NK-92 treated with Interleukin-12 subunit alpha and Interleukin-12 subunit beta, amount 100 ng/mL, for 24 hours (cell line): ENCODE results near the gene TOMM20.
"Not testable (repeated sequence)": the region's sequence is repeated elsewhere in the genome, so short reads cannot be mapped to it uniquely, and the experiment has no call there.

Experiments used
- DNase-seq: peaks from one replicate; lab custom pipeline; 2025; lab: John Stamatoyannopoulos, UW

The TOMM20 gene

DNA sequence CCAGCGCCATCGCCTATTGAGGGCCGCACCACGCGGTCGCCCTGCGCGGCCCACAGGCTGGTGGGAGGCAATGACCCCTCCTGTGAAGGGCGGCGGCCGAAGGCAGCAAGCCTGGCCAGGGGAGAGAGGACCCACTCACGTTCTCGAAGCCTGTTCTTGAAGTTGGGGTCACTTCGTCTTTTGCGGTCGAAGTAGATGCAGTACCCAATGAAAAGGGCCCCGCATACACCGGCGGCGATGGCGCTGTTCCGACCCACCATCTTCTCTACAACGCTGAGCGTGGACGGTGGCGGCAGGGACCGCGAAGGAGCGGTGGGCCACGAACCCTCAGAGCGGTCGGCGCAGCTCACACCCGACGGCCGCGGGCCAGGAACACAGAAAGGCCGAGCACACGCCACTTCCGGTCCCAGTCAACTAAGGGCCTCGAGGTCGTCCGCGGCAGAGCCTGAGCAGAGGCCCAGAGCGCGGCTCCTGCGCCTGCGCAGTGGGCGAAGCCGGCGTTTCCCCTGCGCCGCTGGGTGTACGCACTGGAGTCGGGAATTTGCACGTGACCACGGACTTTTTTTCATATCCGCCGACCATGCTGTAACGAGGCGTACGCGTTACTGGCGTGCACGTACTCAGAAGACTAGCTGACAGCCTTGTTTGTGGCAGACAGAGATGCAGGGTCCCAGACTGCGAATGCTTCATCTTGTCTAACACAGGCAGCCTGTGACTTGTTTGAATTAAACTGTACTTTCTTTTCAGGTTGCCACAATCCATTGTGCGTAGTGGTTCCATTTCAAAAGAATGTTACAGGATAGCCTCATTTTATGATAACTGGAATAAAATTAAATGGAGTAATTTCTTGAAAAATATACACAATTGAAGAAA is at the start of gene TOMM20:
TOMM20 (minus strand) TSS at position 382 of the 873 bp plus-strand sequence; CDS start at position 260, 122 bp downstream.
- DNase-seq, result peak; percentile 90

- DNase-seq, result no peak
Measured at GRCh38 chr1:235176486-235176885, 47.8 kb upstream of the TOMM20 start.

DNA sequence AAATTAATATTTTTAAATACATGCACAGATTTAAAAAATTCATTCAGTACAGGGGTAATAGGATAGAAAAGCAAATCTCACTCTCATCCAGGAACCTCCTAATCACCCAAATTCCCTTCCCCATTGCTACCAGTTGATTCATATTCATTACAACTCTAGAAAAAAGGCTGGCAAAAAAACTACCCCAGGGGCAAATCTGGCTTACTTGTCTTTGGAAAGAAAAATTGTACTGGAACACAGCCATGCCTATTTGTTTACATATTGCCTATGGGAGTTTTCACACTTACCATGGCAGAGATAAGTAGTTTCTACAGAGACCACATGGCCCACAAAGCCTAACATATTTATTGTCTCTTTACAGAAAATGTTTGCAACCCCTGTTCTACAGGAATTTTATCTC is 41.3 kb upstream of the TOMM20 start:
- no peak for DNase-seq

- DNase-seq, result no peak
Measured at GRCh38 chr1:235168375-235168774, 39.7 kb upstream of the TOMM20 start.

DNA sequence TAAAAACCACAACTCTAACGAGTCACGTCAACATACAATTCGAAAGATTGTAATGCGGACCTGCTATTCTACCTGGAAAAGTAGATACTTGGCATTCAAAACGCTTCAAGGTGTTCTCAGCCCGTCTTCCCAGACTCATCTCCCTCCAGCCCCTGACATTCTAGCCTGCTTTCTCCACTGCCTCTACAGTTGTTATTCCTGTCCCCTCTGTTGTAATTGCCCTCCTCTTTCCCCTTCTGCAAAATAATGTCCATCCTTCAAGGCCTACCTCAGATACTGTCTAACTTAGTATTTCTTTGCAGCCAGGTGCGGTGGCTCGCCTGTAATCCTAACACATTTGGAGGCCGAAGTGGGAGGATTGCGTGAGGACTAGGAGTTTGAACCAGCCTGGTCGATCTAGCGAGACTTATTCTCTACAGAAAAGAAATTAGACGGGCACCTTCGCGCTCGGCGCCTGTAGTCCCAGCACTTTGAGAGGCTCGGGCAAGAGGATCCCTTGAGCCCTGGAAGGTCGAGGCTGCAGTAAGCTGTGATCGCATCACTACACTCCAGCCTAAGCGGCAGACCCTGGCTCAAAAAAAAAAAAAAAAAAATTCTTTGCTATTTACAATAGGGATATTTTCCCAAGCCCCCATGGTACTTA is 33.2 kb upstream of the TOMM20 start:
- no peak for DNase-seq

- DNase-seq, result peak; percentile 87
Measured at GRCh38 chr1:235160957-235161684, 32.5 kb upstream of the TOMM20 start, which contains the start of gene RBM34. RBM34 (minus strand) TSS chr1:235161250; CDS start chr1:235161226, 24 bp downstream.

- DNase-seq, result no peak
Measured at GRCh38 chr1:235160383-235160956, 31.8 kb upstream of the TOMM20 start.

GRCh38 chr1:235159930-235160329 is 31.3 kb upstream of the TOMM20 start:
- not testable (repeated sequence) for DNase-seq

- DNase-seq, result not testable (repeated sequence)
Measured at GRCh38 chr1:235159284-235159683, 30.6 kb upstream of the TOMM20 start.

DNA sequence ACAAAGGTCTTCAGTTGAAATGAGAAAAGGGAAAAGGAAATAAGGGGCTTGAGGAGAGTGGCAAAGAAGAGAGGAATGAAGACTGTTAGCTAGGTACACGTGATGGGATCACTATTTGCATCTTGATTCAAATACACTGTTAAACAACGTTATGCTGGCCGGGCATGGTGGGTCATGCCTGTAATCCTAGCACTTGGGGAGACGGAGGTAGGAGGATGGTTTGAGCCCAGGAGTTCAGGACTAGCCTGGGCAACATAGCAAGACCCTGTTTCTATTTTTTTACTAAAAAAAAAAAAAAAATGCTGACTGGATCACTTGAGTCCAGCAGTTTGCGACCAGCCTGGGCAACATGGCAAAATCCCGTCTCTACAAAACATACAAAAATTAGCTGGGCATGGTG is 30.0 kb upstream of the TOMM20 start:
- no peak for DNase-seq

DNA sequence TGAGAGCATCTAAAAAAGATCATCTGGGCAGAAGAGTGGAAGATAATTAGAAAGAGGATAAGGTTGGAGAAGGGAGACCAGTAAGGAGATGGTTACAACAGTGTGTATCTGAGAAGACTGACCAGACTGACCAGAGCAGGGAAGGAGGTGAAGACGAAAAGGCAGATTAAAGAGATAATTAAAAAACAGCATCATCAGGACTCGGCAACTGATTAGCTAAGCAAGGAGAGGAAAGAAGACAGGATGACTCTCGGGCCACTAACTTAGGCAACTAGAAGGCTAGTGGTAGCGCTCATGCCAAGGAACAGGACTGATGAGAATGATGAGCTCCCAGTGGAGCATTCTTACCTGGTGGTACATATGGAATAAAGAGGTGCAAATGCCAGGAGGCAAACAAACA is 28.5 kb upstream of the TOMM20 start:
- DNase-seq, result no peak

- DNase-seq, result no peak
Measured at GRCh38 chr1:235156740-235157139, 28.1 kb upstream of the TOMM20 start.

GRCh38 chr1:235156265-235156664 is 27.6 kb upstream of the TOMM20 start:
- no peak for DNase-seq

DNA sequence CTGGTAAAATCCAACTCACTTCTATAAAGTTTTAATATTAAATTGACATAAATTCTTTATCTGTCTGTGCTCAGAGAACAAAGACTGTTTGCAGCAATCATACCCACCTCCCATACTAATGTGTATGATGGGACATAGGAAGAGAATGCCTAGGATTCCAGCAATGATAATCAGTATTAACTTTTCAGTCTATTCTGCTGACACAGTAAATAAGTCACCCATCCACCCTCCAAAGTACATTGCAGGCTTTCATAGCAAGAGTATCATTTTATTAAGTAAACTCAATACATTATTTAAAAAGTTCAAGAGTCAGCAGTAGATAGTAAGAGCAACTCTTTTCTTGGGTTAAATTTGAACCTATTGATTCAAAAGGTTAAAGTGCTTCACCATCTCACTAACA is 23.6 kb upstream of the TOMM20 start:
- no peak for DNase-seq

GRCh38 chr1:235151033-235151432 is 22.4 kb upstream of the TOMM20 start:
- DNase-seq, result no peak

- no peak for DNase-seq
Measured at GRCh38 chr1:235149824-235150223, 21.2 kb upstream of the TOMM20 start.

DNA sequence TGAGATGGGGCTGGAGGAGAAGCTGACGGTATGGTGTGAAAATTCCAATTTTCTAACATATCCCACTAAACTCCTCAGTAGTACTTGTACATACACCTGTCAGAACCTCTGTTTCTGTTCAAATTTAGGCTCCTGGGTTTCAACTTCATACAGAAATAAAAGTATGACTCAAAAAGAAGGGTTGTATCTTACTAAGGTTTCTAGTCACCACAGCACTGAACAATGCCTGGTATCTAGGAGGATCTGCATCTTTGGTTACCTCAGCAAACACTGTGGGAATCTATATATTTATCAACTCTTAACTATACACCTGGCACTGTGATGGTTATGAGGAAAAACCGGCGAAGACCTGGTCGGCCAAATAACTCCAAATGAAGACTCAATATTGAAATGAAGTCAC is 18.6 kb upstream of the TOMM20 start:
- DNase-seq, result no peak

DNA sequence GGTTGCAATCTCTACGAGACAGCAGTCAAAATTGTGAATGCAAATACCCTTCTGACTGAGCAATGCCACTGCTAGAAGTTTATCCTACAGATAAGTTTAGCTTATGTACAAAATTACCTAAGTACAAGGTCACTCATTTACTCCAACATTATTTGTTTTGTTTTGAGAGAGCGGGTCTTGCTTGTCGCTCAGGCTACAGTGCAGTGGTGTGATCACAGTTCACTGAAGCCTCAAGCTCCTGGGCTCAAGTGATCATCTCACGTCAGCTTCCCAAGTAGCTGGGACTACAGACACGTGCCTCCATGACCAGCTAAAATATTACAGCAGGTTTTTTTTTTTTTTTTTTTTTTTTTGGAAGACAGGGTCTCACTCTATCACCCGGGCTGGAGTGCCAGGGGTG is 17.0 kb upstream of the TOMM20 start:
- no peak for DNase-seq

DNA sequence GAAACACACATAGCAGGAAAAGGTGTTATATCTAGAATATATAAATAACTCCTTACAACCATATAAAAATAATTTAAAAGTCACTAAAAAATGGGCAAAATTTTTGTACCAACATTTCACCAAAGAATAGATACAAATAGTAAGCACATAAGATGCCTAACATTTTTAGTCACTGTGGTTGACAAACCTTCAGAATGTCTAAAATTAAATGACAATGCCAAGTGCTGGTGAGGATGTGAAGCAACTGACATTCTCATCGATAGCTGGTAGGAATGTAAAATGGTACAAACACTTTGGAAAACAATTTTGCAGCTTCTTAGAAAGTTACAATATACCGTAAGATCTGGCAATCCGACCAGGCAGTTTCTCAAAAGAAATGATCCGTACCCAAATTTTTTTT is 14.4 kb upstream of the TOMM20 start:
- no peak for DNase-seq

- DNase-seq, result no peak
Measured at GRCh38 chr1:235139315-235139714, 10.7 kb upstream of the TOMM20 start.

DNA sequence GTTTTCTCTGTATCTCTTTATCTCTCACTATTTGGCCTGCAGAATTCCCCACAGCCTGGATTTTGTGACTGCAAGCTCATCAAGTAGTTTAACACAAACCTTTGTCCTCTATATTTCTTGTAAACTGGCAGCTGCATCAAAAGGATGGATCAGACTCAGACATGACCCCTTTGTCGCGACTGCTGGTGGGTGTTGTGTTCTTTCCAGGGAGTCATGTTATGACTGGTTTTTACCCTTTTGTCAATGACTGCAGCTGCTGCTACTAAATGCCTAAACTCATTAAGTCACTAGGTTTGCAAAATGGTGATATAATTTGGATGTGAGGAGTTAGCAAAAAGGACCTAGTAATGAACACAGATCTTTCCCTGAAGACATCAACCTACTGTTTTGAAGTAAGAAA is 10.2 kb upstream of the TOMM20 start:
- no peak for DNase-seq

GRCh38 chr1:235136111-235136510 is 7.5 kb upstream of the TOMM20 start:
- DNase-seq, result no peak
